ENCODE results near the gene CTNNBL1. TPM values are rescaled to one million over a fixed set of nuclear protein-coding genes. Genes with fewer than 3 reads are reported as not detected.

Gene CTNNBL1
- total and polyA plus RNA-seq, 9 donors: 21.9 to 38.4 (median 32.9) TPM

- Histone ChIP-seq H3K27ac (ENCODE audit: low read length) (no peak overlapping the region), H3K4me1 (ENCODE audit: control insufficient read depth, insufficient read depth, low read length) (no peaks in the 10 kb centered on the region), H3K9me3 (replicated peaks; ENCODE audit: control insufficient read depth, low read depth, low read length) (no peaks in the 10 kb centered on the region), H3K36me3 (ENCODE audit: control insufficient read depth, insufficient read depth, low read length) (peaks cover 25% of the 10 kb centered on the region), H3K4me3 (ENCODE audit: low read length) (no peak overlapping the region), H3K27me3 (ENCODE audit: control insufficient read depth, insufficient read depth, low read length) (no peaks in the 10 kb centered on the region)
- no peak for DNase-seq
- WGBS (ENCODE audit: insufficient coverage): 87% methylated on average over 3 of the region's 5 CpGs
These were observed 113.8 kb downstream of the CTNNBL1 start for GRCh38 chr20:37807471-37808232.

- Histone ChIP-seq H3K27me3 (ENCODE audit: control insufficient read depth, insufficient read depth, low read length) (no peaks in the 10 kb centered on the region), H3K4me1 (ENCODE audit: control insufficient read depth, insufficient read depth, low read length) (no peaks in the 10 kb centered on the region), H3K36me3 (ENCODE audit: control insufficient read depth, insufficient read depth, low read length) (peaks cover 19% of the 10 kb centered on the region), H3K4me3 (ENCODE audit: low read length) (no peak overlapping the region), H3K9me3 (replicated peaks; ENCODE audit: control insufficient read depth, low read depth, low read length) (no peaks in the 10 kb centered on the region), H3K27ac (ENCODE audit: low read length) (no peak overlapping the region)
- 68% methylated on average over 4 of the region's 7 CpGs for WGBS (ENCODE audit: insufficient coverage)
- DNase-seq: no peak
These were observed 114.6 kb downstream of the CTNNBL1 start for GRCh38 chr20:37808233-37809070.

- no peak overlapping the region for H3K27ac ChIP-seq (ENCODE audit: low read length)
- H3K27me3 ChIP-seq (ENCODE audit: control insufficient read depth, insufficient read depth, low read length): no peaks in the 10 kb centered on the region
- no peak for DNase-seq
- H3K9me3 ChIP-seq (replicated peaks; ENCODE audit: control insufficient read depth, low read depth, low read length): no peaks in the 10 kb centered on the region
- no peak overlapping the region for H3K4me3 ChIP-seq (ENCODE audit: low read length)
- peaks cover 14% of the 10 kb centered on the region for H3K36me3 ChIP-seq (ENCODE audit: control insufficient read depth, insufficient read depth, low read length)
- no CpG with 5 or more reads among the region's 4 CpGs for WGBS (ENCODE audit: insufficient coverage)
- no peaks in the 10 kb centered on the region for H3K4me1 ChIP-seq (ENCODE audit: control insufficient read depth, insufficient read depth, low read length)
These were observed 116.2 kb downstream of the CTNNBL1 start for GRCh38 chr20:37810027-37810426.

- H3K9me3 ChIP-seq (replicated peaks; ENCODE audit: control insufficient read depth, low read depth, low read length): no peaks in the 10 kb centered on the region
- no peak overlapping the region for H3K27ac ChIP-seq (ENCODE audit: low read length)
- no peaks in the 10 kb centered on the region for H3K27me3 ChIP-seq (ENCODE audit: control insufficient read depth, insufficient read depth, low read length)
- no peak overlapping the region for H3K4me3 ChIP-seq (ENCODE audit: low read length)
- DNase-seq: no peak
- H3K4me1 ChIP-seq (ENCODE audit: control insufficient read depth, insufficient read depth, low read length): no peaks in the 10 kb centered on the region
- H3K36me3 ChIP-seq (ENCODE audit: control insufficient read depth, insufficient read depth, low read length): no peaks in the 10 kb centered on the region
- WGBS (ENCODE audit: insufficient coverage): no CpG with 5 or more reads among the region's 2 CpGs
These were observed 122.2 kb downstream of the CTNNBL1 start for GRCh38 chr20:37816003-37816402.

GRCh38 chr20:37816726-37817125 lies 122.9 kb downstream of the CTNNBL1 start:
- no peaks in the 10 kb centered on the region for H3K36me3 ChIP-seq (ENCODE audit: control insufficient read depth, insufficient read depth, low read length)
- no peak for DNase-seq
- no peaks in the 10 kb centered on the region for H3K9me3 ChIP-seq (replicated peaks; ENCODE audit: control insufficient read depth, low read depth, low read length)
- H3K27ac ChIP-seq (ENCODE audit: low read length): no peak overlapping the region
- peaks cover 2% of the 10 kb centered on the region for H3K4me1 ChIP-seq (ENCODE audit: control insufficient read depth, insufficient read depth, low read length)
- H3K27me3 ChIP-seq (ENCODE audit: control insufficient read depth, insufficient read depth, low read length): no peaks in the 10 kb centered on the region
- no CpG with 5 or more reads among the region's 2 CpGs for WGBS (ENCODE audit: insufficient coverage)
- H3K4me3 ChIP-seq (ENCODE audit: low read length): no peak overlapping the region

- peaks cover 15% of the 10 kb centered on the region for H3K4me1 ChIP-seq (ENCODE audit: control insufficient read depth, insufficient read depth, low read length)
- no peaks in the 10 kb centered on the region for H3K9me3 ChIP-seq (replicated peaks; ENCODE audit: control insufficient read depth, low read depth, low read length)
- H3K27me3 ChIP-seq (ENCODE audit: control insufficient read depth, insufficient read depth, low read length): no peaks in the 10 kb centered on the region
- H3K4me3 ChIP-seq (ENCODE audit: low read length): no peak overlapping the region
- no peak for DNase-seq
- H3K27ac ChIP-seq (ENCODE audit: low read length): no peak overlapping the region
- no peaks in the 10 kb centered on the region for H3K36me3 ChIP-seq (ENCODE audit: control insufficient read depth, insufficient read depth, low read length)
These were observed 127.9 kb downstream of the CTNNBL1 start for GRCh38 chr20:37821696-37822095.

- Histone ChIP-seq H3K27ac (ENCODE audit: low read length) (no peak overlapping the region), H3K4me1 (ENCODE audit: control insufficient read depth, insufficient read depth, low read length) (peaks cover 15% of the 10 kb centered on the region), H3K4me3 (ENCODE audit: low read length) (no peak overlapping the region), H3K9me3 (replicated peaks; ENCODE audit: control insufficient read depth, low read depth, low read length) (no peaks in the 10 kb centered on the region), H3K36me3 (ENCODE audit: control insufficient read depth, insufficient read depth, low read length) (no peaks in the 10 kb centered on the region), H3K27me3 (ENCODE audit: control insufficient read depth, insufficient read depth, low read length) (no peaks in the 10 kb centered on the region)
- peak; percentile 55 for DNase-seq
- 46% methylated on average over 3 of the region's 6 CpGs for WGBS (ENCODE audit: insufficient coverage)
These were observed 128.3 kb downstream of the CTNNBL1 start for GRCh38 chr20:37822141-37822601.

GRCh38 chr20:37823296-37823980 lies 129.6 kb downstream of the CTNNBL1 start:
- no peaks in the 10 kb centered on the region for H3K27me3 ChIP-seq (ENCODE audit: control insufficient read depth, insufficient read depth, low read length)

GRCh38 chr20:37827605-37828004 lies 133.8 kb downstream of the CTNNBL1 start:
- H3K36me3 ChIP-seq (ENCODE audit: control insufficient read depth, insufficient read depth, low read length): no peaks in the 10 kb centered on the region

More at GRCh38 chr20:37823296-37823980, 129.6 kb downstream of the CTNNBL1 start:
- Histone ChIP-seq H3K27ac (ENCODE audit: low read length) (no peak overlapping the region), H3K4me1 (ENCODE audit: control insufficient read depth, insufficient read depth, low read length) (peaks cover 15% of the 10 kb centered on the region), H3K36me3 (ENCODE audit: control insufficient read depth, insufficient read depth, low read length) (no peaks in the 10 kb centered on the region), H3K9me3 (replicated peaks; ENCODE audit: control insufficient read depth, low read depth, low read length) (no peaks in the 10 kb centered on the region), H3K4me3 (ENCODE audit: low read length) (no peak overlapping the region)
- DNase-seq: no peak
- 74% methylated on average over 4 of the region's 6 CpGs for WGBS (ENCODE audit: insufficient coverage)

GRCh38 chr20:37828684-37829083 lies 134.9 kb downstream of the CTNNBL1 start:
- Histone ChIP-seq H3K36me3 (ENCODE audit: control insufficient read depth, insufficient read depth, low read length) (no peaks in the 10 kb centered on the region), H3K4me1 (ENCODE audit: control insufficient read depth, insufficient read depth, low read length) (peaks cover 7% of the 10 kb centered on the region), H3K9me3 (replicated peaks; ENCODE audit: control insufficient read depth, low read depth, low read length) (no peaks in the 10 kb centered on the region), H3K4me3 (ENCODE audit: low read length) (no peak overlapping the region), H3K27ac (ENCODE audit: low read length) (no peak overlapping the region), H3K27me3 (ENCODE audit: control insufficient read depth, insufficient read depth, low read length) (no peaks in the 10 kb centered on the region)
- 100% methylated on average over 2 of the region's 4 CpGs for WGBS (ENCODE audit: insufficient coverage)
- no peak for DNase-seq

More at GRCh38 chr20:37827605-37828004, 133.8 kb downstream of the CTNNBL1 start:
- H3K27ac ChIP-seq (ENCODE audit: low read length): no peak overlapping the region
- no peak for DNase-seq
- H3K27me3 ChIP-seq (ENCODE audit: control insufficient read depth, insufficient read depth, low read length): no peaks in the 10 kb centered on the region
- no peak overlapping the region for H3K4me3 ChIP-seq (ENCODE audit: low read length)
- WGBS (ENCODE audit: insufficient coverage): 83% methylated on average over 2 of the region's 3 CpGs
- no peaks in the 10 kb centered on the region for H3K9me3 ChIP-seq (replicated peaks; ENCODE audit: control insufficient read depth, low read depth, low read length)
- peaks cover 15% of the 10 kb centered on the region for H3K4me1 ChIP-seq (ENCODE audit: control insufficient read depth, insufficient read depth, low read length)
